NOMO-1 treated with dmso at 0.1 percent for 144 hours (cell line): ENCODE data around the gene COX5B.
"Not testable (repeated sequence)": the region's sequence is repeated elsewhere in the genome, so short reads cannot be mapped to it uniquely, and the experiment has no call there.

Experiments used
- DNase-seq: peaks from one replicate; lab custom pipeline; 2025; ENCODE audit not compliant: unreplicated experiment; lab: John Stamatoyannopoulos, UW

COX5B gene

GRCh38 chr2:97645695-97646629 is at the start of gene COX5B:
COX5B (plus strand) TSS chr2:97646062; CDS start chr2:97646087, 25 bp downstream.
- peak; percentile 98 for DNase-seq

GRCh38 chr2:97596180-97596579 is 49.7 kb upstream of the COX5B start:
- DNase-seq, result not testable (repeated sequence)

GRCh38 chr2:97601537-97601936 is 44.3 kb upstream of the COX5B start:
- not testable (repeated sequence) for DNase-seq

- DNase-seq, result not testable (repeated sequence)
Measured at GRCh38 chr2:97605109-97605508, 40.8 kb upstream of the COX5B start.

- DNase-seq, result not testable (repeated sequence)
Measured at GRCh38 chr2:97605524-97606339, 40.1 kb upstream of the COX5B start.

GRCh38 chr2:97608745-97609144 is 37.1 kb upstream of the COX5B start:
- not testable (repeated sequence) for DNase-seq

GRCh38 chr2:97611895-97612294 is 34.0 kb upstream of the COX5B start:
- DNase-seq, result not testable (repeated sequence)

GRCh38 chr2:97615746-97616145 is 30.1 kb upstream of the COX5B start:
- not testable (repeated sequence) for DNase-seq

GRCh38 chr2:97617911-97618310 is 28.0 kb upstream of the COX5B start:
- no peak for DNase-seq

- DNase-seq, result not testable (repeated sequence)
Measured at GRCh38 chr2:97618939-97619827, 26.7 kb upstream of the COX5B start.

- not testable (repeated sequence) for DNase-seq
Measured at GRCh38 chr2:97620492-97620891, 25.4 kb upstream of the COX5B start.

GRCh38 chr2:97622976-97623375 is 22.9 kb upstream of the COX5B start:
- DNase-seq, result not testable (repeated sequence)

- DNase-seq, result not testable (repeated sequence)
Measured at GRCh38 chr2:97625354-97626048, 20.4 kb upstream of the COX5B start.

- not testable (repeated sequence) for DNase-seq
Measured at GRCh38 chr2:97626049-97626430, 19.8 kb upstream of the COX5B start.

- no peak for DNase-seq
Measured at GRCh38 chr2:97644023-97644717, 1.7 kb upstream of the COX5B start.

- peak; percentile 38 for DNase-seq
Measured at GRCh38 chr2:97645112-97645694, 659 bp upstream of the COX5B start.

- DNase-seq, result no peak
Measured at GRCh38 chr2:97646977-97647376, 1.1 kb downstream of the COX5B start.

- no peak for DNase-seq
Measured at GRCh38 chr2:97651114-97651513, 5.3 kb downstream of the COX5B start.

GRCh38 chr2:97653473-97653872 is 7.6 kb downstream of the COX5B start:
- no peak for DNase-seq
